ENCODE data around the gene ZBTB20.

The ZBTB20 gene

DNA sequence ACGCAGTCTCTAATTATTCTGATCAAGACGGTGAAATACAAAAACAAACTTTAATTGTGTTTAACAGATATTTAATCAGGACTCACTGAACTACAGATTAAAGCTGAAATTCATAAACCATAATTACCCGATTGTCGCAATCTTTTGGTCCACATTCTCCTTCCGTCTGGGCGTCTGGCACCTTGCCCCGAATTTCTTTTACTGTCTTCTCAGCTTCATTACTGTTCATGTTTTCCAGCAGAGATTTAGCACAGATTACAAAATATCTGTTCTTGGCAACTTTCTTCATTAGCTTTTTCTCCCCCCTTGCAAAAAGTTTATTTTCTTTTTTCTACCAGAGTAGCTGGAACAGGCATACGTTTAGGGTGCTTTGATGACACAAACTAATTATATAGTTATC, 581.9 kb downstream of the ZBTB20 start:
- Histone ChIP-seq H4K20me1 (ENCODE audit: insufficient read depth, low read length) (no peaks in the 10 kb centered on the region), H3K4me2 (ENCODE audit: insufficient read depth, low read length) (no peak overlapping the region), H3K9ac (ENCODE audit: low read depth, low read length) (no peak overlapping the region), H3K4me3 (ENCODE audit: low read depth in 1 of 2, low read length in 2 of 2) (no peak overlapping the region), H3K9me3 (ENCODE audit: insufficient read depth, low read length, severe bottlenecking) (no peaks in the 10 kb centered on the region), H3K27me3 (ENCODE audit: insufficient read depth, low read length, poor library complexity) (no peaks in the 10 kb centered on the region), H3K4me1 (ENCODE audit: insufficient read depth, low read length) (no peaks in the 10 kb centered on the region), H3K79me2 (ENCODE audit: insufficient read depth, low read length) (no peaks in the 10 kb centered on the region), H3K36me3 (ENCODE audit: insufficient read depth, low read length) (no peaks in the 10 kb centered on the region), H3K27ac (ENCODE audit: low read length) (no peak overlapping the region), H2AFZ (ENCODE audit: low read depth, low read length) (no peak overlapping the region)
- DNase-seq (no peak), ATAC-seq (ENCODE audit: insufficient read depth, low read depth) (no peak)
- TF ChIP-seq EZH2 (IDR thresholded peaks at IDR 0.05; ENCODE audit: borderline replicate concordance, low read depth, low read length, severe bottlenecking) (no peak), CTCF (IDR thresholded peaks at IDR 0.05; ENCODE audit: borderline replicate concordance, extremely low read depth, low read length, poor library complexity, severe bottlenecking) (no peak)

GRCh38 chr3:114563720-114564119, 583.4 kb downstream of the ZBTB20 start:
- ATAC-seq (ENCODE audit: insufficient read depth, low read depth), result no peak
- Histone ChIP-seq H4K20me1 (ENCODE audit: insufficient read depth, low read length) (no peaks in the 10 kb centered on the region), H3K4me1 (ENCODE audit: insufficient read depth, low read length) (no peaks in the 10 kb centered on the region), H3K27ac (ENCODE audit: low read length) (no peak overlapping the region), H3K9me3 (ENCODE audit: insufficient read depth, low read length, severe bottlenecking) (no peaks in the 10 kb centered on the region), H3K4me2 (ENCODE audit: insufficient read depth, low read length) (no peak overlapping the region), H3K36me3 (ENCODE audit: insufficient read depth, low read length) (no peaks in the 10 kb centered on the region), H3K9ac (ENCODE audit: low read depth, low read length) (no peak overlapping the region), H3K79me2 (ENCODE audit: insufficient read depth, low read length) (no peaks in the 10 kb centered on the region), H2AFZ (ENCODE audit: low read depth, low read length) (no peak overlapping the region), H3K4me3 (ENCODE audit: low read depth in 1 of 2, low read length in 2 of 2) (no peak overlapping the region), H3K27me3 (ENCODE audit: insufficient read depth, low read length, poor library complexity) (no peaks in the 10 kb centered on the region)
- no peak for DNase-seq
- TF ChIP-seq EZH2 (IDR thresholded peaks at IDR 0.05; ENCODE audit: borderline replicate concordance, low read depth, low read length, severe bottlenecking) (no peak), CTCF (IDR thresholded peaks at IDR 0.05; ENCODE audit: borderline replicate concordance, extremely low read depth, low read length, poor library complexity, severe bottlenecking) (no peak)

GRCh38 chr3:114562557-114562956, 584.5 kb downstream of the ZBTB20 start:
- no peaks in the 10 kb centered on the region for H4K20me1 ChIP-seq (ENCODE audit: insufficient read depth, low read length)
- ATAC-seq (ENCODE audit: insufficient read depth, low read depth) (no peak), DNase-seq (no peak)
- no peaks in the 10 kb centered on the region for H3K79me2 ChIP-seq (ENCODE audit: insufficient read depth, low read length)
- H3K4me2 ChIP-seq (ENCODE audit: insufficient read depth, low read length), result no peak overlapping the region
- no peaks in the 10 kb centered on the region for H3K9me3 ChIP-seq (ENCODE audit: insufficient read depth, low read length, severe bottlenecking)
- no peak overlapping the region for H2AFZ ChIP-seq (ENCODE audit: low read depth, low read length)
- no peaks in the 10 kb centered on the region for H3K36me3 ChIP-seq (ENCODE audit: insufficient read depth, low read length)
- H3K27me3 ChIP-seq (ENCODE audit: insufficient read depth, low read length, poor library complexity), result no peaks in the 10 kb centered on the region
- TF ChIP-seq EZH2 (IDR thresholded peaks at IDR 0.05; ENCODE audit: borderline replicate concordance, low read depth, low read length, severe bottlenecking), result no peak
- no peak for TF ChIP-seq CTCF (IDR thresholded peaks at IDR 0.05; ENCODE audit: borderline replicate concordance, extremely low read depth, low read length, poor library complexity, severe bottlenecking)
- H3K9ac ChIP-seq (ENCODE audit: low read depth, low read length), result no peak overlapping the region
- no peak overlapping the region for H3K4me3 ChIP-seq (ENCODE audit: low read depth in 1 of 2, low read length in 2 of 2)
- no peaks in the 10 kb centered on the region for H3K4me1 ChIP-seq (ENCODE audit: insufficient read depth, low read length)
- no peak overlapping the region for H3K27ac ChIP-seq (ENCODE audit: low read length)

GRCh38 chr3:114558271-114558670, 588.8 kb downstream of the ZBTB20 start:
- TF ChIP-seq CTCF (IDR thresholded peaks at IDR 0.05; ENCODE audit: borderline replicate concordance, extremely low read depth, low read length, poor library complexity, severe bottlenecking) (no peak), EZH2 (IDR thresholded peaks at IDR 0.05; ENCODE audit: borderline replicate concordance, low read depth, low read length, severe bottlenecking) (no peak)
- no peaks in the 10 kb centered on the region for H3K4me1 ChIP-seq (ENCODE audit: insufficient read depth, low read length)
- no peak for DNase-seq
- H3K4me2 ChIP-seq (ENCODE audit: insufficient read depth, low read length), result no peak overlapping the region
- H4K20me1 ChIP-seq (ENCODE audit: insufficient read depth, low read length), result no peaks in the 10 kb centered on the region
- H3K9ac ChIP-seq (ENCODE audit: low read depth, low read length), result no peak overlapping the region
- no peaks in the 10 kb centered on the region for H3K36me3 ChIP-seq (ENCODE audit: insufficient read depth, low read length)
- H3K27me3 ChIP-seq (ENCODE audit: insufficient read depth, low read length, poor library complexity), result no peaks in the 10 kb centered on the region
- no peak overlapping the region for H2AFZ ChIP-seq (ENCODE audit: low read depth, low read length)
- H3K79me2 ChIP-seq (ENCODE audit: insufficient read depth, low read length), result no peaks in the 10 kb centered on the region
- no peaks in the 10 kb centered on the region for H3K9me3 ChIP-seq (ENCODE audit: insufficient read depth, low read length, severe bottlenecking)
- H3K4me3 ChIP-seq (ENCODE audit: low read depth in 1 of 2, low read length in 2 of 2), result no peak overlapping the region
- no peak for ATAC-seq (ENCODE audit: insufficient read depth, low read depth)
- no peak overlapping the region for H3K27ac ChIP-seq (ENCODE audit: low read length)

Data from DND-41 (cell line).